Natural killer cell (primary cell): ENCODE measurements around the gene SPATA2L. TPM values are rescaled to one million over a fixed set of nuclear protein-coding genes. Genes with fewer than 3 reads are reported as not detected.
A peak's percentile ranks its signal among the peaks of the same experiment; 100 is the strongest.

ENCODE experiments used
- ATAC-seq, 3 donors: fragments of 150-1000 bp in 2 of 3; fragments of 200-7000 bp in 1 of 3; cut with Tn5 transposase; 1 replicate in 1 of 3; 2 replicates in 2 of 3; pipeline ENCODE4 v1.10.0; 2021; ENCODE audit warnings: mild to moderate bottlenecking in 2 of 3, moderate library complexity in 2 of 3
- DNase-seq, 2 donors: peaks; one replicate each; pipeline versions ENCODE4 v3.0.0 to v3.0.0-alpha.2; 2013 to 2021; ENCODE audit warnings: mixed read lengths in 1 of 2
- H3K27ac ChIP-seq: one replicate; pipeline ENCODE4 v1.5.1; 2013; ENCODE audit warnings: mild to moderate bottlenecking, low read length
- H3K27me3 ChIP-seq: one replicate; pipeline ENCODE4 v1.6.1; 2013; ENCODE audit warnings: low read length; ENCODE audit not compliant: control insufficient read depth, insufficient read depth
- H3K36me3 ChIP-seq: one replicate; pipeline ENCODE4 v1.6.1; 2013; ENCODE audit warnings: low read length; ENCODE audit not compliant: control insufficient read depth, insufficient read depth
- H3K4me1 ChIP-seq: one replicate; pipeline ENCODE4 v1.6.1; 2013; ENCODE audit warnings: low read length; ENCODE audit not compliant: control insufficient read depth, insufficient read depth
- H3K4me3 ChIP-seq: one replicate; pipeline ENCODE4 v1.5.1; 2013; ENCODE audit warnings: low read length
- H3K9me3 ChIP-seq: one replicate; pipeline ENCODE4 v1.6.1; 2013; ENCODE audit warnings: low read length; ENCODE audit not compliant: control insufficient read depth, insufficient read depth
- H3K27ac Mint-ChIP-seq, 2 donors: one replicate each; pipeline ENCODE4 v1.8.0; 2022; ENCODE audit warnings: mild to moderate bottlenecking in 2 of 2, mixed read lengths in 2 of 2, moderate library complexity in 1 of 2
- H3K27me3 Mint-ChIP-seq, 2 donors: one replicate each; pipeline ENCODE4 v1.8.0; 2022; ENCODE audit warnings: low read depth in 2 of 2, mixed read lengths in 2 of 2
- H3K36me3 Mint-ChIP-seq: one replicate; pipeline ENCODE4 v1.8.0; 2022; ENCODE audit warnings: mixed read lengths
- H3K4me1 Mint-ChIP-seq, 2 donors: one replicate each; pipeline ENCODE4 v1.8.0; 2022; ENCODE audit warnings: mixed read lengths in 2 of 2
- H3K4me3 Mint-ChIP-seq: one replicate; pipeline ENCODE4 v1.8.0; 2022; ENCODE audit warnings: mild to moderate bottlenecking, moderate library complexity, mixed read lengths
- H3K9me3 Mint-ChIP-seq, 2 donors: one replicate each; pipeline ENCODE4 v1.8.0; 2022; ENCODE audit warnings: mixed read lengths in 2 of 2
- CTCF ChIP-seq: fragments of 200-600 bp; IDR thresholded peaks from one replicate; pipeline ENCODE4 v1.8.0; 2022; ENCODE audit warnings: antibody characterized with exemption
- WGBS: methylation state at CpG from one replicate; pipeline ENCODE4 v1.1.7; 2013; ENCODE audit warnings: missing lambda C conversion rate; ENCODE audit not compliant: insufficient coverage; 5-methylcytosine and 5-hydroxymethylcytosine counted together
- intact Hi-C: fragments of 100-400 bp; cut with micrococcal nuclease; formaldehyde crosslinking; loops from one replicate; pipeline ENCODE4 v1.14.2; 2022
- total RNA-seq, 4 donors: library from RNA; stranded (reverse); fragments of 120-200 nt in 1 of 4; gene quantifications; one replicate each; pipeline versions ENCODE4 v1.2.3 to v1.2.4, GENCODE V29; 2013 to 2022

SPATA2L gene
- total RNA-seq, 3 donors from 2014 or later (not counting 1 experiment from before 2014, with no cell fraction given), result 23.1 to 37.9 (median 24.0) TPM

- H3K27me3 Mint-ChIP-seq, result no peaks in the 10 kb centered on the region
- peak overlapping the region; percentile 1 for H3K27ac ChIP-seq
- no peak for TF ChIP-seq CTCF
- peak in 1 of 3 donors; percentile 55 for ATAC-seq
- no peaks in the 10 kb centered on the region for H3K9me3 ChIP-seq
- H3K27me3 ChIP-seq, result no peaks in the 10 kb centered on the region
- peak overlapping the region; percentile 50 for H3K4me3 Mint-ChIP-seq
- H3K9me3 Mint-ChIP-seq, result no peaks in the 10 kb centered on the region
- H3K4me1 Mint-ChIP-seq, result peaks cover 29 to 37% of the 10 kb centered on the region in 2 donors
- no peaks in the 10 kb centered on the region for H3K36me3 Mint-ChIP-seq
- no peak for DNase-seq
- H3K27ac Mint-ChIP-seq, result peak overlapping the region; percentile 76 to 88
- intact Hi-C loops, result no loop called here
- H3K4me1 ChIP-seq, result peaks cover 51% of the 10 kb centered on the region
- H3K4me3 ChIP-seq, result no peak overlapping the region
- H3K36me3 ChIP-seq, result peaks cover 77% of the 10 kb centered on the region
- WGBS, result 70% methylated on average over 14 of the region's 14 CpGs
Observed at GRCh38 chr16:89738072-89738377, 36.5 kb upstream of the SPATA2L start.

- ATAC-seq (peak; percentile 57 to 71 (median 63)), DNase-seq (peak; percentile 35 to 82)
- no peaks in the 10 kb centered on the region for H3K9me3 Mint-ChIP-seq
- intact Hi-C loops, result loop anchor here (1.0 kb wide), 2 partner anchors 10 to 15 kb away; no protein-coding TSS in a partner anchor
- Histone ChIP-seq H3K4me1 (peaks cover 49% of the 10 kb centered on the region), H3K4me3 (no peak overlapping the region), H3K27ac (peak overlapping the region; percentile 16), H3K27me3 (no peaks in the 10 kb centered on the region), H3K9me3 (no peaks in the 10 kb centered on the region), H3K36me3 (peaks cover 81% of the 10 kb centered on the region)
- TF ChIP-seq CTCF, result no peak
- 33% methylated on average over 20 of the region's 20 CpGs for WGBS
- H3K4me1 Mint-ChIP-seq, result peaks cover 33 to 38% of the 10 kb centered on the region in 2 donors
- H3K4me3 Mint-ChIP-seq, result peak overlapping the region; percentile 63
- H3K27me3 Mint-ChIP-seq, result no peaks in the 10 kb centered on the region
- H3K27ac Mint-ChIP-seq, result peak overlapping the region; percentile 76 to 88
- H3K36me3 Mint-ChIP-seq, result no peaks in the 10 kb centered on the region
Observed at GRCh38 chr16:89737341-89738071, 36.0 kb upstream of the SPATA2L start.

GRCh38 chr16:89736554-89736953 is 35.0 kb upstream of the SPATA2L start:
- peaks cover 59% of the 10 kb centered on the region for H3K4me1 ChIP-seq
- H3K27ac Mint-ChIP-seq, result peak overlapping the region; percentile 76 to 88
- peak overlapping the region; percentile 16 for H3K27ac ChIP-seq

More at GRCh38 chr16:89736554-89736953, 35.0 kb upstream of the SPATA2L start:
- no peak for DNase-seq
- Mint-ChIP-seq H3K4me1 (peaks cover 38 to 46% of the 10 kb centered on the region in 2 donors), H3K36me3 (peaks cover 5% of the 10 kb centered on the region), H3K9me3 (no peaks in the 10 kb centered on the region), H3K4me3 (peak overlapping the region; percentile 42), H3K27me3 (no peaks in the 10 kb centered on the region)
- H3K27me3 ChIP-seq, result no peaks in the 10 kb centered on the region
- no peak overlapping the region for H3K4me3 ChIP-seq
- intact Hi-C loops, result no loop called here
- no peak for ATAC-seq
- no peaks in the 10 kb centered on the region for H3K9me3 ChIP-seq
- no peak for TF ChIP-seq CTCF
- 87% methylated on average over 3 of the region's 3 CpGs for WGBS
- peaks cover 91% of the 10 kb centered on the region for H3K36me3 ChIP-seq
